ENCODE measurements around the gene CLDN6. TPM values are rescaled to one million over a fixed set of nuclear protein-coding genes. Genes with fewer than 3 reads are reported as not detected.

CLDN6 gene
- total and polyA plus RNA-seq, 2 of the 13 experiments (the other 11 are each of a cell fraction or from before 2014, with no cell fraction given): 5.9 to 7.6 TPM

- TF ChIP-seq DR1 (CRISPR knock-in tag; IDR thresholded peaks at IDR 0.05) (peak; percentile 25; the same call in 1 of the 2 replicates), GABPA (IDR thresholded peaks at IDR 0.05; ENCODE audit: low read depth, low read length) (peak; percentile 59), GABPA (CRISPR knock-in tag; IDR thresholded peaks at IDR 0.05; ENCODE audit: low read depth) (peak; percentile 89), ZBTB2 (CRISPR knock-in tag; IDR thresholded peaks at IDR 0.05; ENCODE audit: low read depth) (peak; percentile 71; the same call in 1 of the 2 replicates), ZNF878 (CRISPR knock-in tag; IDR thresholded peaks at IDR 0.05) (peak; percentile 57; the same call in 1 of the 2 replicates), ATF4 (CRISPR knock-in tag; IDR thresholded peaks at IDR 0.05) (peak in 1 of 2 experiments; percentile 95; a peak in 2 of 4 replicates), ISX (CRISPR knock-in tag; conservative IDR thresholded peaks at IDR 0.05) (no peak), REPIN1 (CRISPR knock-in tag; IDR thresholded peaks at IDR 0.05; ENCODE audit: borderline replicate concordance, low read depth) (peak; percentile 85; the same call in 1 of the 2 replicates), ZNF3 (CRISPR knock-in tag; IDR thresholded peaks at IDR 0.05) (no peak), TSC22D2 (CRISPR knock-in tag; IDR thresholded peaks at IDR 0.05; ENCODE audit: borderline replicate concordance) (peak; percentile 56; the same call in 1 of the 2 replicates), ATF3 (CRISPR knock-in tag; IDR thresholded peaks at IDR 0.05) (peak; percentile 53; the same call in 1 of the 2 replicates), HBP1 (CRISPR knock-in tag; IDR thresholded peaks at IDR 0.05; ENCODE audit: low read depth) (no peak), EEA1 (CRISPR knock-in tag; IDR thresholded peaks at IDR 0.05; ENCODE audit: borderline replicate concordance) (peak; percentile 59; the same call in 1 of the 2 replicates), ZFAT (CRISPR knock-in tag; conservative IDR thresholded peaks at IDR 0.05) (no peak), ZMAT5 (CRISPR knock-in tag; IDR thresholded peaks at IDR 0.05; ENCODE audit: borderline replicate concordance, low read depth) (no peak), RAD51 (IDR thresholded peaks at IDR 0.05; ENCODE audit: borderline replicate concordance) (0 out of 2 replicates have a peak, but pooled peaks have one; percentile 32), GTF3A (CRISPR knock-in tag; conservative IDR thresholded peaks at IDR 0.05) (peak; percentile 91; the same call in 1 of the 2 replicates), DNMT1 (CRISPR knock-in tag; IDR thresholded peaks at IDR 0.05) (no peak), MXD3 (CRISPR knock-in tag; IDR thresholded peaks at IDR 0.05) (peak; percentile 75; the same call in 1 of the 2 replicates), NFIC (IDR thresholded peaks at IDR 0.05; ENCODE audit: low read length) (no peak), ZNF766 (CRISPR knock-in tag; IDR thresholded peaks at IDR 0.05; ENCODE audit: borderline replicate concordance) (no peak), RBM39 (IDR thresholded peaks at IDR 0.05; ENCODE audit: low read depth, low read length, poor library complexity, severe bottlenecking) (no peak), KLF6 (CRISPR knock-in tag; IDR thresholded peaks at IDR 0.05) (0 out of 2 replicates have a peak, but pooled peaks have one; percentile 59), ZNF382 (CRISPR knock-in tag; IDR thresholded peaks at IDR 0.05; ENCODE audit: borderline replicate concordance) (no peak), SIN3A (IDR thresholded peaks at IDR 0.05; ENCODE audit: borderline replicate concordance, low read depth, low read length) (peak; percentile 54; the same call in 1 of the 2 replicates)
These were observed 5.9 kb upstream of the CLDN6 start, which contains the start of the genes HCFC1R1 and THOC6 (continued) for GRCh38 chr16:3023669-3024478.
